Duodenal mucosa (tissue), 2 donors: ENCODE measurements around the gene OSBP2.

ENCODE experiments used
- H3K27ac ChIP-seq: one replicate; pipeline ENCODE4 v1.7.0; 2013; ENCODE audit warnings: low read depth, low read length
- H3K27me3 ChIP-seq, 2 donors: one replicate each; pipeline ENCODE4 v1.7.0; 2013; ENCODE audit warnings: low read length in 2 of 2, control low read depth in 1 of 2; ENCODE audit not compliant: insufficient read depth in 2 of 2, control insufficient read depth in 1 of 2
- H3K36me3 ChIP-seq, 2 donors: one replicate each; pipeline ENCODE4 v1.7.0; 2013; ENCODE audit warnings: low read length in 2 of 2, control low read depth in 1 of 2; ENCODE audit not compliant: insufficient read depth in 2 of 2, control insufficient read depth in 1 of 2
- H3K4me1 ChIP-seq, 2 donors: one replicate each; pipeline ENCODE4 v1.7.0; 2013; ENCODE audit warnings: low read length in 2 of 2, control low read depth in 1 of 2; ENCODE audit not compliant: insufficient read depth in 2 of 2, control insufficient read depth in 1 of 2
- H3K4me3 ChIP-seq, 2 donors: one replicate each; pipeline ENCODE4 v1.7.0; 2013; ENCODE audit warnings: low read length in 2 of 2, low read depth in 1 of 2
- H3K9ac ChIP-seq, 2 donors: one replicate each; pipeline ENCODE4 v1.7.0; 2013; ENCODE audit warnings: low read length in 2 of 2, low read depth in 1 of 2
- H3K9me3 ChIP-seq, 2 donors: one replicate each; pipeline ENCODE4 v1.7.0; 2013; ENCODE audit warnings: low read length in 2 of 2, control low read depth in 1 of 2; ENCODE audit not compliant: control insufficient read depth in 1 of 2

OSBP2 gene

GRCh38 chr22:30694640-30695350, at the start of gene OSBP2:
Gene OSBP2 (plus strand): TSS chr22:30694874. CDS start chr22:30694910, 36 bp downstream.
- Histone ChIP-seq H3K4me3 (peak within 1 kb of the TSS; percentile 62 to 74), H3K9ac (peak within 1 kb of the TSS; percentile 42 to 60), H3K9me3 (no peaks in the 10 kb centered on the region), H3K4me1 (peaks cover 0 to 6% of the 10 kb centered on the region in 2 donors), H3K27me3 (peaks cover 0 to 6% of the 10 kb centered on the region in 2 donors), H3K36me3 (no peaks in the 10 kb centered on the region), H3K27ac (peak within 1 kb of the TSS; percentile 36)

- Histone ChIP-seq H3K36me3 (no peaks in the 10 kb centered on the region), H3K9me3 (no peaks in the 10 kb centered on the region), H3K9ac (no peak overlapping the region), H3K4me3 (no peak overlapping the region), H3K27ac (no peak overlapping the region), H3K27me3 (no peaks in the 10 kb centered on the region), H3K4me1 (peaks cover 0 to 12% of the 10 kb centered on the region in 2 donors)
Observed at GRCh38 chr22:30646518-30647160, 48.0 kb upstream of the OSBP2 start.

GRCh38 chr22:30647536-30647935, 47.1 kb upstream of the OSBP2 start:
- H3K9ac ChIP-seq, result no peak overlapping the region

GRCh38 chr22:30648825-30649224, 45.8 kb upstream of the OSBP2 start:
- H3K27ac ChIP-seq, result no peak overlapping the region
- no peaks in the 10 kb centered on the region for H3K9me3 ChIP-seq
- H3K9ac ChIP-seq, result no peak overlapping the region
- H3K36me3 ChIP-seq, result no peaks in the 10 kb centered on the region
- peaks cover 0 to 12% of the 10 kb centered on the region in 2 donors for H3K4me1 ChIP-seq
- no peaks in the 10 kb centered on the region for H3K27me3 ChIP-seq
- no peak overlapping the region for H3K4me3 ChIP-seq

More at GRCh38 chr22:30647536-30647935, 47.1 kb upstream of the OSBP2 start:
- H3K27me3 ChIP-seq, result no peaks in the 10 kb centered on the region
- no peak overlapping the region for H3K4me3 ChIP-seq
- H3K9me3 ChIP-seq, result no peaks in the 10 kb centered on the region
- H3K36me3 ChIP-seq, result no peaks in the 10 kb centered on the region
- H3K4me1 ChIP-seq, result peaks cover 0 to 12% of the 10 kb centered on the region in 2 donors
- no peak overlapping the region for H3K27ac ChIP-seq

- Histone ChIP-seq H3K27ac (no peak overlapping the region), H3K9me3 (no peaks in the 10 kb centered on the region), H3K4me1 (peaks cover 0 to 12% of the 10 kb centered on the region in 2 donors), H3K36me3 (no peaks in the 10 kb centered on the region), H3K27me3 (no peaks in the 10 kb centered on the region), H3K9ac (no peak overlapping the region), H3K4me3 (no peak overlapping the region)
Observed at GRCh38 chr22:30649430-30650007, 45.2 kb upstream of the OSBP2 start.

GRCh38 chr22:30650508-30651116, 44.1 kb upstream of the OSBP2 start:
- H3K4me3 ChIP-seq, result no peak overlapping the region
- H3K27me3 ChIP-seq, result no peaks in the 10 kb centered on the region
- no peaks in the 10 kb centered on the region for H3K36me3 ChIP-seq
- H3K9ac ChIP-seq, result no peak overlapping the region
- peaks cover 0 to 12% of the 10 kb centered on the region in 2 donors for H3K4me1 ChIP-seq
- H3K27ac ChIP-seq, result no peak overlapping the region
- no peaks in the 10 kb centered on the region for H3K9me3 ChIP-seq

- no peaks in the 10 kb centered on the region for H3K27me3 ChIP-seq
- no peak overlapping the region for H3K4me3 ChIP-seq
- peaks cover 0 to 12% of the 10 kb centered on the region in 2 donors for H3K4me1 ChIP-seq
- H3K9me3 ChIP-seq, result no peaks in the 10 kb centered on the region
- H3K9ac ChIP-seq, result no peak overlapping the region
- H3K36me3 ChIP-seq, result no peaks in the 10 kb centered on the region
- H3K27ac ChIP-seq, result no peak overlapping the region
Observed at GRCh38 chr22:30652852-30653251, 41.8 kb upstream of the OSBP2 start.

- H3K4me3 ChIP-seq, result no peak overlapping the region
Observed at GRCh38 chr22:30654361-30654760, 40.3 kb upstream of the OSBP2 start.

GRCh38 chr22:30655532-30655931, 39.1 kb upstream of the OSBP2 start:
- Histone ChIP-seq H3K9me3 (no peaks in the 10 kb centered on the region), H3K27ac (no peak overlapping the region), H3K4me3 (no peak overlapping the region), H3K27me3 (no peaks in the 10 kb centered on the region), H3K36me3 (peaks cover 0 to 4% of the 10 kb centered on the region in 2 donors), H3K4me1 (peaks cover 0 to 4% of the 10 kb centered on the region in 2 donors), H3K9ac (no peak overlapping the region)

More at GRCh38 chr22:30654361-30654760, 40.3 kb upstream of the OSBP2 start:
- no peaks in the 10 kb centered on the region for H3K27me3 ChIP-seq
- H3K4me1 ChIP-seq, result peaks cover 0 to 7% of the 10 kb centered on the region in 2 donors
- no peaks in the 10 kb centered on the region for H3K9me3 ChIP-seq
- H3K36me3 ChIP-seq, result no peaks in the 10 kb centered on the region
- no peak overlapping the region for H3K27ac ChIP-seq
- H3K9ac ChIP-seq, result no peak overlapping the region

- no peaks in the 10 kb centered on the region for H3K27me3 ChIP-seq
- no peak overlapping the region for H3K4me3 ChIP-seq
- no peak overlapping the region for H3K9ac ChIP-seq
- H3K4me1 ChIP-seq, result peaks cover 13 to 19% of the 10 kb centered on the region in 2 donors
- peaks cover 11 to 25% of the 10 kb centered on the region in 2 donors for H3K36me3 ChIP-seq
- no peak overlapping the region for H3K27ac ChIP-seq
- H3K9me3 ChIP-seq, result no peaks in the 10 kb centered on the region
Observed at GRCh38 chr22:30662040-30662439, 32.6 kb upstream of the OSBP2 start.
